Measurements from ENCODE around the gene IL2.

Gene IL2

GRCh38 chr4:122456231-122457116 is at the start of gene IL2:
IL2 (minus strand) TSS chr4:122456725; CDS start chr4:122456440, 285 bp downstream.
- no peak for DNase-seq

- no peak for DNase-seq
Measured at GRCh38 chr4:122503214-122503613, 46.7 kb upstream of the IL2 start.

GRCh38 chr4:122500852-122501501 is 44.5 kb upstream of the IL2 start:
- no peak for DNase-seq

GRCh38 chr4:122489061-122489460 is 32.5 kb upstream of the IL2 start:
- DNase-seq, result no peak

GRCh38 chr4:122483481-122483880 is 27.0 kb upstream of the IL2 start:
- no peak for DNase-seq

- DNase-seq, result no peak
Measured at GRCh38 chr4:122481766-122482405, 25.4 kb upstream of the IL2 start.

GRCh38 chr4:122480655-122481487 is 24.3 kb upstream of the IL2 start:
- no peak for DNase-seq

- DNase-seq, result no peak
Measured at GRCh38 chr4:122479935-122480416, 23.5 kb upstream of the IL2 start.

GRCh38 chr4:122476745-122477144 is 20.2 kb upstream of the IL2 start:
- DNase-seq, result no peak

- DNase-seq, result no peak
Measured at GRCh38 chr4:122476126-122476525, 19.6 kb upstream of the IL2 start.

- DNase-seq, result no peak
Measured at GRCh38 chr4:122475233-122475632, 18.7 kb upstream of the IL2 start.

GRCh38 chr4:122469457-122469856 is 12.9 kb upstream of the IL2 start:
- no peak for DNase-seq

- DNase-seq, result no peak
Measured at GRCh38 chr4:122458625-122459024, 2.1 kb upstream of the IL2 start.

GRCh38 chr4:122453384-122453995 is 3.0 kb downstream of the IL2 start:
- DNase-seq, result no peak

GRCh38 chr4:122450847-122451246 is 5.7 kb downstream of the IL2 start:
- DNase-seq, result no peak

GRCh38 chr4:122434285-122434684 is 22.2 kb downstream of the IL2 start:
- DNase-seq, result no peak

GRCh38 chr4:122431351-122431750 is 25.2 kb downstream of the IL2 start:
- no peak for DNase-seq

GRCh38 chr4:122423246-122423645 is 33.3 kb downstream of the IL2 start:
- DNase-seq, result no peak

GRCh38 chr4:122412547-122412946 is 44.0 kb downstream of the IL2 start:
- DNase-seq, result no peak

- DNase-seq, result no peak
Measured at GRCh38 chr4:122403861-122404260, 52.7 kb downstream of the IL2 start.
